Colonic mucosa (tissue), 4 donors: ENCODE measurements around the gene MT4. TPM values are rescaled to one million over a fixed set of nuclear protein-coding genes. Genes with fewer than 3 reads are reported as not detected.

Experiments used
- DNase-seq: peaks from one replicate; pipeline ENCODE4 v3.0.0-alpha.2; 2020
- H3K27ac ChIP-seq: fragments of 200-600 bp; one replicate; pipeline ENCODE4 v1.8.0; 2021
- H3K27me3 ChIP-seq: fragments of 200-600 bp; one replicate; pipeline ENCODE4 v1.8.0; 2021
- H3K36me3 ChIP-seq: fragments of 200-600 bp; one replicate; pipeline ENCODE4 v1.8.0; 2021
- H3K4me1 ChIP-seq: fragments of 200-600 bp; one replicate; pipeline ENCODE4 v1.8.0; 2021; ENCODE audit warnings: mild to moderate bottlenecking
- H3K4me3 ChIP-seq: fragments of 200-600 bp; one replicate; pipeline ENCODE4 v1.8.0; 2021
- H3K9ac ChIP-seq, 2 donors: one replicate each; pipeline ENCODE4 v1.7.0; 2013; ENCODE audit warnings: control low read depth in 2 of 2, low read depth in 2 of 2, low read length in 2 of 2
- H3K9me3 ChIP-seq: fragments of 200-600 bp; one replicate; pipeline ENCODE4 v1.8.0; 2021
- intact Hi-C: fragments of 100-400 bp; cut with DNase I; formaldehyde crosslinking; loops from one replicate; pipeline ENCODE4 v1.14.1; 2022
- total RNA-seq, 2 donors: library from RNA; stranded (reverse); fragmentation: NEBNext Ultra II Directional in 1 of 2; extraction: Animal tissue kit (Norgen Biotek cat#: 25700) in 1 of 2; gene quantifications; one replicate each; pipeline ENCODE4 v1.2.1, GENCODE V29; 2021
- TF ChIP-seq, protein P1 (sequence below): fragments of 200-600 bp; IDR thresholded peaks from one replicate; pipeline ENCODE4 v1.8.0; 2022; ENCODE audit warnings: antibody characterized with exemption, mild to moderate bottlenecking
- donor health status: healthy.
- donor health status: DM: no; HTN: no; CAD: no.
- donor health status: DM: no; HTN: no; CAD: no.

The MT4 gene
- total RNA-seq, 2 donors from 2014 or later = not detected

DNA sequence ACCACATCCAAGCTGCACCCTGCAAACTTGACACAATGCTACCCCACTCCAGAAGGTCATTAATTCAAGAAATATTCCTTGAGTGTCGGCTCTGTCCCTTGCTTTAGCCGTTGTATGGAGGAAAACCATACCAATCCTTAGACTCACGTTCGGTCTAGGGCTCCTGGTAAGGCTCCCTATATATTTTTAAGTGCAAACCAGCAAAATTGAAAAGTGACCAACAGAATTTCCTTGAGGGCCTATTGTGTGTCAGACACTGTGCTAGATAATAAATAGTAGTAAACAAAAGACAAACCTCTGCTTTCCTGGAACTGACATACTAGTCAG, 44.7 kb upstream of the MT4 start:
- Histone ChIP-seq H3K9ac (peak overlapping the region in 1 of 2 donors; percentile 63), H3K4me1 (peaks cover 6% of the 10 kb centered on the region), H3K36me3 (no peaks in the 10 kb centered on the region), H3K27ac (peak overlapping the region; percentile 97), H3K9me3 (no peaks in the 10 kb centered on the region), H3K27me3 (no peaks in the 10 kb centered on the region), H3K4me3 (peak overlapping the region; percentile 99)
- TF ChIP-seq, protein P1, sequence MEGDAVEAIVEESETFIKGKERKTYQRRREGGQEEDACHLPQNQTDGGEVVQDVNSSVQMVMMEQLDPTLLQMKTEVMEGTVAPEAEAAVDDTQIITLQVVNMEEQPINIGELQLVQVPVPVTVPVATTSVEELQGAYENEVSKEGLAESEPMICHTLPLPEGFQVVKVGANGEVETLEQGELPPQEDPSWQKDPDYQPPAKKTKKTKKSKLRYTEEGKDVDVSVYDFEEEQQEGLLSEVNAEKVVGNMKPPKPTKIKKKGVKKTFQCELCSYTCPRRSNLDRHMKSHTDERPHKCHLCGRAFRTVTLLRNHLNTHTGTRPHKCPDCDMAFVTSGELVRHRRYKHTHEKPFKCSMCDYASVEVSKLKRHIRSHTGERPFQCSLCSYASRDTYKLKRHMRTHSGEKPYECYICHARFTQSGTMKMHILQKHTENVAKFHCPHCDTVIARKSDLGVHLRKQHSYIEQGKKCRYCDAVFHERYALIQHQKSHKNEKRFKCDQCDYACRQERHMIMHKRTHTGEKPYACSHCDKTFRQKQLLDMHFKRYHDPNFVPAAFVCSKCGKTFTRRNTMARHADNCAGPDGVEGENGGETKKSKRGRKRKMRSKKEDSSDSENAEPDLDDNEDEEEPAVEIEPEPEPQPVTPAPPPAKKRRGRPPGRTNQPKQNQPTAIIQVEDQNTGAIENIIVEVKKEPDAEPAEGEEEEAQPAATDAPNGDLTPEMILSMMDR = no peak
- DNase-seq = no peak
- intact Hi-C loops = no loop called here

- intact Hi-C loops = no loop called here
- H3K36me3 ChIP-seq = no peaks in the 10 kb centered on the region
Measured at GRCh38 chr16:56525236-56525635, 39.6 kb upstream of the MT4 start.

DNA sequence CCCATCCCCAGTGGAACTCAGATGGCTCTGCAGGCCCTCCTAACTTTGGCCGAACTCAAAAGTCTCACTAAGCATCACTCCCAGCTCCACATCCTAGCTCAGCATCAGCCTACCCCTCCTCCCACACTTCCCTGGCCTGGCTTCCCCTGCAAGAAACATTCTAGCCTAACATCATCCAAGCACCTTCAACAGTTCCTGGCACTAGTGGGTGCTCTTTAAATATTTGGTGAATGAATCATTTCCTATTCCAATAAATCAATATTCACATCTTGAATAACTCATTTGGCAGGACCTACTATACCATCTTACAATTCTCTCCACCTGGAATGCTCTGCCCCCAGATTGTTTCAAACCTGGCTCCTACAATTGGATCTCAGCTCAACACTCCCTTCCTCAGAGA, 34.0 kb upstream of the MT4 start:
- no peaks in the 10 kb centered on the region for H3K4me1 ChIP-seq
- TF ChIP-seq, protein P1 = no peak
- H3K27me3 ChIP-seq = no peaks in the 10 kb centered on the region
- H3K9ac ChIP-seq = no peak overlapping the region
- H3K4me3 ChIP-seq = no peak overlapping the region
- no peaks in the 10 kb centered on the region for H3K36me3 ChIP-seq
- no peaks in the 10 kb centered on the region for H3K9me3 ChIP-seq
- intact Hi-C loops = no loop called here
- no peak overlapping the region for H3K27ac ChIP-seq
- DNase-seq = no peak

More at GRCh38 chr16:56525236-56525635, 39.6 kb upstream of the MT4 start:
- TF ChIP-seq, protein P1 = no peak
- H3K27ac ChIP-seq = no peak overlapping the region
- no peaks in the 10 kb centered on the region for H3K27me3 ChIP-seq
- H3K4me1 ChIP-seq = peaks cover 4% of the 10 kb centered on the region
- H3K9me3 ChIP-seq = no peaks in the 10 kb centered on the region
- H3K4me3 ChIP-seq = no peak overlapping the region
- H3K9ac ChIP-seq = no peak overlapping the region
- DNase-seq = no peak

DNA sequence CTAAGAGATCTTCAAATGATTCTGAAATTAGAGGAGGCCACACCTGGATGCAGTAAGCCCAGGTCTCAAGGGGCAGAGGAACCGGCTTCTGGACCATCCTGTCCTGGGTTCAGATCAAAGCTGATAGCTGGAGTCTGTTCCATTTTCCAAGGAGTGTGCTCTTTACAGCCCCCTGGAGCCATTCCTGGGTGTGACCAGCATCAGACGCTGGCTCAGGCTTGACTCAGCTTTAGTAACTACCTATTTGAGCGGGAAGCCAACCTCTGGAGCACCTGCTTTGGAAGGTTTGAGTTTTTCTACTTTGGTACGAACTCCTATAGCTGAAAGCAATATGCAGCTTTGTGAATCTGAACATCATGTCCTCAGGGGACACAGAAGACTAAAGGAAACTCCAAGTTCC, 32.2 kb upstream of the MT4 start:
- TF ChIP-seq, protein P1 = no peak
- Histone ChIP-seq H3K27ac (no peak overlapping the region), H3K27me3 (no peaks in the 10 kb centered on the region), H3K9ac (no peak overlapping the region), H3K4me3 (no peak overlapping the region), H3K9me3 (no peaks in the 10 kb centered on the region), H3K4me1 (no peaks in the 10 kb centered on the region), H3K36me3 (no peaks in the 10 kb centered on the region)
- no peak for DNase-seq
- intact Hi-C loops = no loop called here

DNA sequence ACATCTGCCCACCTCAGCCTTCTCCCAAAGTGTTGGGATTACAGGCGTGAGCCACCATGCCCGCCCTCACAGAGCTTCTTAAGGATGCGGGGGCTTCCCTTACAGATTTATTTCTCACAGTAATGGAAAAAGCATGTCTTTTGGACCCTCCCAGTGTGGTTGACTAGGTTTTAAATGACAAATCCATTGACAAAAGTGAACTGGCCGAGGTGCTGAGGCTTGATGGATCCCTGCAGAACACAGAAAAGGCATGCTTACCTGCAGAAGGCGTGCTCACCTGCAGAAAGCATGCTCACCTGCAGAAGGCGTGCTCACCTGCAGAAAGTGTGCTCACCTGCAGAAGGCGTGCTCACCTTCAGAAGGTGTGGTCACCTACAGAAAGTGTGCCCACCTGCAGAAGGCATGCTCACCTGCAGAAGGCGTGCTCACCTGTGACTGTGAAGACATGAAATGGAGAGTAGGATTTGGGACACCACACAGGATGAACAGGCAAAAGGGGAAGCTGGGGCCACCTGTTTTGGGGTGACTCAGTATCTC, 30.0 kb upstream of the MT4 start:
- Histone ChIP-seq H3K9me3 (no peaks in the 10 kb centered on the region), H3K4me1 (no peaks in the 10 kb centered on the region), H3K36me3 (no peaks in the 10 kb centered on the region), H3K9ac (no peak overlapping the region), H3K27ac (no peak overlapping the region), H3K27me3 (no peaks in the 10 kb centered on the region), H3K4me3 (no peak overlapping the region)
- intact Hi-C loops = no loop called here
- TF ChIP-seq, protein P1 = no peak
- no peak for DNase-seq

DNA sequence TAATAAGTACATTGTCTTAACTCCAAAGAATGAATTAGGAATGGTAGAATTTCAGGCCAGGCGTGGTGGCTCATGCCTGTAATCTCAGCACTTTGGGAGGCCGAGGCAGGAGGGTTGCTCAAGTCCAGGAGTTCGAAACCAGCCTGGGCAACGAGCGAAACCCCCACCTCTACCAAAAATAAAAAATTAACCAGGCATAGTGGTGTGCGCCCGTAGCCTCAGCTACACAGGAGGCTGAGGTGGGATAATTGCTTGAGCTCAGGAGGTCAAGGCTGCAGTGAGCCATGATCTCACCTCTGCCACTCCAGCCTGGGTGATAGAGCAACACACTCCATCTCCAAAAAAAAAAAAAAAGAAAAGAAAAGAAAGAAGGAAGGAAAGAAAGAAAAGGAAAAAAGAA, 26.5 kb upstream of the MT4 start:
- TF ChIP-seq, protein P1 = no peak
- H3K9ac ChIP-seq = no peak overlapping the region
- intact Hi-C loops = no loop called here

More for the DNA sequence above, 26.5 kb upstream of the MT4 start:
- H3K27me3 ChIP-seq = no peaks in the 10 kb centered on the region
- H3K4me1 ChIP-seq = no peaks in the 10 kb centered on the region
- H3K4me3 ChIP-seq = no peak overlapping the region
- H3K27ac ChIP-seq = no peak overlapping the region
- H3K36me3 ChIP-seq = no peaks in the 10 kb centered on the region
- no peak for DNase-seq
- no peaks in the 10 kb centered on the region for H3K9me3 ChIP-seq
